ENCODE data around the gene ANKMY1.

DNA sequence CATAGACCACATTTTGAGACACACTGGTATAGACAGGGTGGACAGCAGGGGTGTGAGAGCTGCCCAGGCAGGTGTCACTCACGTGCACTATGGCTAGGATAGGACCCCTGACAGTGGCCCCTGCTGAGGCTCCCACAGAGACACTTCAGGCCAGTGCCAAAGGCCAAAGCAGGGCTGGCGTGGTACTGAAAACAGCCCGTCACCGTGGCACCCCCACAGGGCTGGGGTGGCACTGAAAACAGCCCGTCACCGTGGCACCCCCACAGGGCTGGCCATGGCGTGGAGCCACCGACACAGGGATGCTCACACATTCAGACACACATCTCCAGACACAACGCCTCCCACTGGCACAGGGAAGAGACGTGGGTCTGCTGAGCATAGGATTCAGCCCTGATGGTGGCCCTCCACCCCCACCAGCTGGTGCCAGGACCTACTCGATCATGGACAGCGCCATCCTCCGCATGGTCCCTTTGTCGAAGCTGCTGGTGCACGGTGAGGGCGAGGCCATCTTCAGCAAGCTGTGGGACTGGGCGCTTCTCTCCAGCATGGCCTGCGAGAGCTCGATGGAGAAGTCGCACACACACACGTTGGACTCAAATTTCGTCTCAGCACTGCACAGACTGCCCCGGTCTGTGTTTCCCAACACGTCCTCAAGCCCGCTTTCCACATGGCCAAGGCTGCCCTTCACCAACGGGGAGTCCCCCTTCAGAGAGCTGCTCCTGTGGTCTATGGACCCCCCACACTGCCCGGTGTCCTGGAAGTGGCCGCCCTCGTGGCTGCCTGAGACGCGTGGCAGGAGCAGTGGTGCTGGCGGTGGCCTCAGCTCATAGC lies 34.1 kb downstream of the ANKMY1 start:
- TF ChIP-seq CTCF (conservative IDR thresholded peaks at IDR 0.05; ENCODE audit: low read length) (no peak), EZH2phosphoT487 (IDR thresholded peaks at IDR 0.05; ENCODE audit: borderline replicate concordance) (no peak)
